ENCODE measurements around the gene SPTSSA. TPM values are rescaled to one million over a fixed set of nuclear protein-coding genes. Genes with fewer than 3 reads are reported as not detected.

The SPTSSA gene
- total and polyA plus RNA-seq, 2 experiments from 2014 or later, result 27.5 to 36.4 TPM

DNA sequence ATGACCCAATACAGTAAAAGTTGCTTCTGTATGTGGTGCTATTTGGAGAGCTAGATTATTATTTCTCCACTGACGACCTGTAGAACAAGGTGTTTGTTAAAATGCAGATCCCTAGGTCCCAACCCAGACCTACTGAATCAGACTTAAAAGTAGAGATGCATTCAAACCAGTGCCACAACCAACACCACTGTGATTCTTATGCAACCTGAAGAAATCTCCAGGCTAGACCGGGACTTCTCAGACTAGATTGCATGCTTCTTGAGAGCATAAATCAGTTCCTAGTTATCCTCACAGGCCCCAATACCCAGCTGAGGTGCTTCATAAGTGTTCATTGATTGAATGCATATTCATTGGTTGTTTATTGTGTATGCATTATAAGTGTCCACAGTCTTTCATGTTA, 78.2 kb downstream of the SPTSSA start:
- H3K4me1 Mint-ChIP-seq, result peaks cover 4% of the 10 kb centered on the region; the same call in 2 of the 3 replicates
- TF ChIP-seq, protein P1, sequence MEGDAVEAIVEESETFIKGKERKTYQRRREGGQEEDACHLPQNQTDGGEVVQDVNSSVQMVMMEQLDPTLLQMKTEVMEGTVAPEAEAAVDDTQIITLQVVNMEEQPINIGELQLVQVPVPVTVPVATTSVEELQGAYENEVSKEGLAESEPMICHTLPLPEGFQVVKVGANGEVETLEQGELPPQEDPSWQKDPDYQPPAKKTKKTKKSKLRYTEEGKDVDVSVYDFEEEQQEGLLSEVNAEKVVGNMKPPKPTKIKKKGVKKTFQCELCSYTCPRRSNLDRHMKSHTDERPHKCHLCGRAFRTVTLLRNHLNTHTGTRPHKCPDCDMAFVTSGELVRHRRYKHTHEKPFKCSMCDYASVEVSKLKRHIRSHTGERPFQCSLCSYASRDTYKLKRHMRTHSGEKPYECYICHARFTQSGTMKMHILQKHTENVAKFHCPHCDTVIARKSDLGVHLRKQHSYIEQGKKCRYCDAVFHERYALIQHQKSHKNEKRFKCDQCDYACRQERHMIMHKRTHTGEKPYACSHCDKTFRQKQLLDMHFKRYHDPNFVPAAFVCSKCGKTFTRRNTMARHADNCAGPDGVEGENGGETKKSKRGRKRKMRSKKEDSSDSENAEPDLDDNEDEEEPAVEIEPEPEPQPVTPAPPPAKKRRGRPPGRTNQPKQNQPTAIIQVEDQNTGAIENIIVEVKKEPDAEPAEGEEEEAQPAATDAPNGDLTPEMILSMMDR (conservative IDR thresholded peaks at IDR 0.05; ENCODE audit: low read depth in 2 of 2), result no peak
- TF ChIP-seq ZNF114 (CRISPR knock-in tag; IDR thresholded peaks at IDR 0.05), result no peak
- no peak for TF ChIP-seq EZH2 (IDR thresholded peaks at IDR 0.05; ENCODE audit: low read depth, unreplicated experiment)
- TF ChIP-seq, protein P2, sequence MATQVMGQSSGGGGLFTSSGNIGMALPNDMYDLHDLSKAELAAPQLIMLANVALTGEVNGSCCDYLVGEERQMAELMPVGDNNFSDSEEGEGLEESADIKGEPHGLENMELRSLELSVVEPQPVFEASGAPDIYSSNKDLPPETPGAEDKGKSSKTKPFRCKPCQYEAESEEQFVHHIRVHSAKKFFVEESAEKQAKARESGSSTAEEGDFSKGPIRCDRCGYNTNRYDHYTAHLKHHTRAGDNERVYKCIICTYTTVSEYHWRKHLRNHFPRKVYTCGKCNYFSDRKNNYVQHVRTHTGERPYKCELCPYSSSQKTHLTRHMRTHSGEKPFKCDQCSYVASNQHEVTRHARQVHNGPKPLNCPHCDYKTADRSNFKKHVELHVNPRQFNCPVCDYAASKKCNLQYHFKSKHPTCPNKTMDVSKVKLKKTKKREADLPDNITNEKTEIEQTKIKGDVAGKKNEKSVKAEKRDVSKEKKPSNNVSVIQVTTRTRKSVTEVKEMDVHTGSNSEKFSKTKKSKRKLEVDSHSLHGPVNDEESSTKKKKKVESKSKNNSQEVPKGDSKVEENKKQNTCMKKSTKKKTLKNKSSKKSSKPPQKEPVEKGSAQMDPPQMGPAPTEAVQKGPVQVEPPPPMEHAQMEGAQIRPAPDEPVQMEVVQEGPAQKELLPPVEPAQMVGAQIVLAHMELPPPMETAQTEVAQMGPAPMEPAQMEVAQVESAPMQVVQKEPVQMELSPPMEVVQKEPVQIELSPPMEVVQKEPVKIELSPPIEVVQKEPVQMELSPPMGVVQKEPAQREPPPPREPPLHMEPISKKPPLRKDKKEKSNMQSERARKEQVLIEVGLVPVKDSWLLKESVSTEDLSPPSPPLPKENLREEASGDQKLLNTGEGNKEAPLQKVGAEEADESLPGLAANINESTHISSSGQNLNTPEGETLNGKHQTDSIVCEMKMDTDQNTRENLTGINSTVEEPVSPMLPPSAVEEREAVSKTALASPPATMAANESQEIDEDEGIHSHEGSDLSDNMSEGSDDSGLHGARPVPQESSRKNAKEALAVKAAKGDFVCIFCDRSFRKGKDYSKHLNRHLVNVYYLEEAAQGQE (IDR thresholded peaks at IDR 0.05; ENCODE audit: unreplicated experiment), result no peak
- no peak for TF ChIP-seq NANOG (IDR thresholded peaks at IDR 0.05; ENCODE audit: borderline replicate concordance)
- no peak for TF ChIP-seq JUNB (IDR thresholded peaks at IDR 0.05; ENCODE audit: unreplicated experiment)
- no peak for TF ChIP-seq POLR2AphosphoS5 (IDR thresholded peaks at IDR 0.05; ENCODE audit: low read depth)
- TF ChIP-seq, protein P3, sequence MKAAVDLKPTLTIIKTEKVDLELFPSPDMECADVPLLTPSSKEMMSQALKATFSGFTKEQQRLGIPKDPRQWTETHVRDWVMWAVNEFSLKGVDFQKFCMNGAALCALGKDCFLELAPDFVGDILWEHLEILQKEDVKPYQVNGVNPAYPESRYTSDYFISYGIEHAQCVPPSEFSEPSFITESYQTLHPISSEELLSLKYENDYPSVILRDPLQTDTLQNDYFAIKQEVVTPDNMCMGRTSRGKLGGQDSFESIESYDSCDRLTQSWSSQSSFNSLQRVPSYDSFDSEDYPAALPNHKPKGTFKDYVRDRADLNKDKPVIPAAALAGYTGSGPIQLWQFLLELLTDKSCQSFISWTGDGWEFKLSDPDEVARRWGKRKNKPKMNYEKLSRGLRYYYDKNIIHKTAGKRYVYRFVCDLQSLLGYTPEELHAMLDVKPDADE (IDR thresholded peaks at IDR 0.05), result no peak
- TF ChIP-seq STAT1 (IDR thresholded peaks at IDR 0.05; ENCODE audit: unreplicated experiment), result no peak
- TF ChIP-seq, protein P4, sequence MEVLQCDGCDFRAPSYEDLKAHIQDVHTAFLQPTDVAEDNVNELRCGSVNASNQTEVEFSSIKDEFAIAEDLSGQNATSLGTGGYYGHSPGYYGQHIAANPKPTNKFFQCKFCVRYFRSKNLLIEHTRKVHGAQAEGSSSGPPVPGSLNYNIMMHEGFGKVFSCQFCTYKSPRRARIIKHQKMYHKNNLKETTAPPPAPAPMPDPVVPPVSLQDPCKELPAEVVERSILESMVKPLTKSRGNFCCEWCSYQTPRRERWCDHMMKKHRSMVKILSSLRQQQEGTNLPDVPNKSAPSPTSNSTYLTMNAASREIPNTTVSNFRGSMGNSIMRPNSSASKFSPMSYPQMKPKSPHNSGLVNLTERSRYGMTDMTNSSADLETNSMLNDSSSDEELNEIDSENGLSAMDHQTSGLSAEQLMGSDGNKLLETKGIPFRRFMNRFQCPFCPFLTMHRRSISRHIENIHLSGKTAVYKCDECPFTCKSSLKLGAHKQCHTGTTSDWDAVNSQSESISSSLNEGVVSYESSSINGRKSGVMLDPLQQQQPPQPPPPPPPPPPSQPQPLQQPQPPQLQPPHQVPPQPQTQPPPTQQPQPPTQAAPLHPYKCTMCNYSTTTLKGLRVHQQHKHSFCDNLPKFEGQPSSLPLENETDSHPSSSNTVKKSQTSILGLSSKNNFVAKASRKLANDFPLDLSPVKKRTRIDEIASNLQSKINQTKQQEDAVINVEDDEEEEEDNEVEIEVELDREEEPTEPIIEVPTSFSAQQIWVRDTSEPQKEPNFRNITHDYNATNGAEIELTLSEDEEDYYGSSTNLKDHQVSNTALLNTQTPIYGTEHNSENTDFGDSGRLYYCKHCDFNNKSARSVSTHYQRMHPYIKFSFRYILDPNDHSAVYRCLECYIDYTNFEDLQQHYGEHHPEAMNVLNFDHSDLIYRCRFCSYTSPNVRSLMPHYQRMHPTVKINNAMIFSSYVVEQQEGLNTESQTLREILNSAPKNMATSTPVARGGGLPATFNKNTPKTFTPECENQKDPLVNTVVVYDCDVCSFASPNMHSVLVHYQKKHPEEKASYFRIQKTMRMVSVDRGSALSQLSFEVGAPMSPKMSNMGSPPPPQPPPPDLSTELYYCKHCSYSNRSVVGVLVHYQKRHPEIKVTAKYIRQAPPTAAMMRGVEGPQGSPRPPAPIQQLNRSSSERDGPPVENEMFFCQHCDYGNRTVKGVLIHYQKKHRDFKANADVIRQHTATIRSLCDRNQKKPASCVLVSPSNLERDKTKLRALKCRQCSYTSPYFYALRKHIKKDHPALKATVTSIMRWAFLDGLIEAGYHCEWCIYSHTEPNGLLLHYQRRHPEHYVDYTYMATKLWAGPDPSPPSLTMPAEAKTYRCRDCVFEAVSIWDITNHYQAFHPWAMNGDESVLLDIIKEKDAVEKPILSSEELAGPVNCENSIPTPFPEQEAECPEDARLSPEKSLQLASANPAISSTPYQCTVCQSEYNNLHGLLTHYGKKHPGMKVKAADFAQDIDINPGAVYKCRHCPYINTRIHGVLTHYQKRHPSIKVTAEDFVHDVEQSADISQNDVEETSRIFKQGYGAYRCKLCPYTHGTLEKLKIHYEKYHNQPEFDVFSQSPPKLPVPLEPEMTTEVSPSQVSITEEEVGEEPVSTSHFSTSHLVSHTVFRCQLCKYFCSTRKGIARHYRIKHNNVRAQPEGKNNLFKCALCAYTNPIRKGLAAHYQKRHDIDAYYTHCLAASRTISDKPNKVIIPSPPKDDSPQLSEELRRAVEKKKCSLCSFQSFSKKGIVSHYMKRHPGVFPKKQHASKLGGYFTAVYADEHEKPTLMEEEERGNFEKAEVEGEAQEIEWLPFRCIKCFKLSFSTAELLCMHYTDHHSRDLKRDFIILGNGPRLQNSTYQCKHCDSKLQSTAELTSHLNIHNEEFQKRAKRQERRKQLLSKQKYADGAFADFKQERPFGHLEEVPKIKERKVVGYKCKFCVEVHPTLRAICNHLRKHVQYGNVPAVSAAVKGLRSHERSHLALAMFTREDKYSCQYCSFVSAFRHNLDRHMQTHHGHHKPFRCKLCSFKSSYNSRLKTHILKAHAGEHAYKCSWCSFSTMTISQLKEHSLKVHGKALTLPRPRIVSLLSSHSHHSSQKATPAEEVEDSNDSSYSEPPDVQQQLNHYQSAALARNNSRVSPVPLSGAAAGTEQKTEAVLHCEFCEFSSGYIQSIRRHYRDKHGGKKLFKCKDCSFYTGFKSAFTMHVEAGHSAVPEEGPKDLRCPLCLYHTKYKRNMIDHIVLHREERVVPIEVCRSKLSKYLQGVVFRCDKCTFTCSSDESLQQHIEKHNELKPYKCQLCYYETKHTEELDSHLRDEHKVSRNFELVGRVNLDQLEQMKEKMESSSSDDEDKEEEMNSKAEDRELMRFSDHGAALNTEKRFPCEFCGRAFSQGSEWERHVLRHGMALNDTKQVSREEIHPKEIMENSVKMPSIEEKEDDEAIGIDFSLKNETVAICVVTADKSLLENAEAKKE (CRISPR knock-in tag; IDR thresholded peaks at IDR 0.05), result no peak
- no peak for TF ChIP-seq CREB1 (CRISPR knock-in tag; IDR thresholded peaks at IDR 0.05; ENCODE audit: low read depth)
- no peak for TF ChIP-seq ZNF331 (CRISPR knock-in tag; IDR thresholded peaks at IDR 0.05; ENCODE audit: low read depth)
- no peak for TF ChIP-seq EZH2phosphoT487 (IDR thresholded peaks at IDR 0.05; ENCODE audit: unreplicated experiment)
- H4K20me1 ChIP-seq (replicated peaks; ENCODE audit: insufficient read depth), result no peaks in the 10 kb centered on the region

More for the DNA sequence above, 78.2 kb downstream of the SPTSSA start:
- H3K36me3 ChIP-seq (ENCODE audit: insufficient read depth), result no peaks in the 10 kb centered on the region
- no peak overlapping the region for H2AFZ ChIP-seq
- no peaks in the 10 kb centered on the region for H3K36me3 Mint-ChIP-seq (ENCODE audit: low read depth)
- H3K9me3 Mint-ChIP-seq, result no peaks in the 10 kb centered on the region
- H3K4me3 ChIP-seq, result no peak overlapping the region
- no peak for ATAC-seq
- no peak overlapping the region for H3K27ac Mint-ChIP-seq
- H3K4me2 ChIP-seq, result no peak overlapping the region
- H3K27ac ChIP-seq (ENCODE audit: low read depth), result no peak overlapping the region
- H3K27me3 Mint-ChIP-seq (ENCODE audit: insufficient read depth, low read depth, poor library complexity), result no peaks in the 10 kb centered on the region
- H3K4me3 Mint-ChIP-seq, result no peak overlapping the region
- H3K4me1 ChIP-seq (ENCODE audit: insufficient read depth), result peaks cover 4% of the 10 kb centered on the region; the same call in 1 of the 2 replicates
- H3K9me2 ChIP-seq (ENCODE audit: insufficient read depth), result no peaks in the 10 kb centered on the region
- no peaks in the 10 kb centered on the region for H3K27me3 ChIP-seq (ENCODE audit: insufficient read depth)
- no peaks in the 10 kb centered on the region for H3F3A ChIP-seq (replicated peaks; ENCODE audit: low read depth)
- H3K79me2 ChIP-seq (replicated peaks; ENCODE audit: insufficient read depth), result no peaks in the 10 kb centered on the region
- no peak for DNase-seq (ENCODE audit: low spot score)

All from GM23338 (cell line).